Body of pancreas (tissue), 4 donors: ENCODE measurements around the gene PEPD.

Experiments
- CTCF ChIP-seq, 7 experiments: fragments of 450-650 bp in 4 of 7; fragments of 200-600 bp in 3 of 7; sonication (generic) in 3 of 7; IDR thresholded peaks; one replicate each; pipeline ENCODE4 v1.5.1; 2016 to 2019; ENCODE audit warnings: antibody characterized with exemption in 7 of 7
- POLR2A ChIP-seq, 3 donors: fragments of 450-650 bp; IDR thresholded peaks; one replicate each; pipeline ENCODE4 v1.6.1; 2016; ENCODE audit warnings: antibody characterized with exemption in 3 of 3, mild to moderate bottlenecking in 2 of 3

GRCh38 chr19:33419788-33420130 is 101.8 kb downstream of the PEPD start:
- TF ChIP-seq POLR2A (IDR thresholded peaks at IDR 0.05) (no peak), CTCF (IDR thresholded peaks at IDR 0.05) (no peak)
